ENCODE data around the gene PTPRN2. TPM values are rescaled to one million over a fixed set of nuclear protein-coding genes. Genes with fewer than 3 reads are reported as not detected.
"Not testable (repeated sequence)": the region's sequence is repeated elsewhere in the genome, so short reads cannot be mapped to it uniquely, and the experiment has no call there.

The PTPRN2 gene
- total RNA-seq, 1 experiment from 2014 or later, result not detected

DNA sequence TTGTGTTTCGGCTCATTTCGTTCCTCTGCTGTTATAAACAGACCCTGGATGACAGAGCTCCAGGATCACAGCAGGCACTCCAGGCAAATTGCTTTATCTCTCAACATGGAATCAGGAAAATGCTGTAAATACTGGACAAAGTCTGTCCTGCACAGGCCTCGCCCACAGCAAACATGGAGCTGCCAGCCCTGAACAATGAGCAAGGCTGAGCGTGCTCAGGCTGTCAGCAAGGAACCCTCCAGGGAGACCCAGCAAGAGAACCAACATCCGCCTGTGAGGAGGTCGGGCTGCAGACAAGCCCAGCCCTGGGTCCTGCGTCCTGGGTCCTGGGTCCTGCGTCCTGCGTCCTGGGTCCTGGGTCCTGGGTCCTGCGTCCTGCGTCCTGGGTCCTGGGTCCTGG lies 180.8 kb downstream of the PTPRN2 start:
- TF ChIP-seq EZH2 (IDR thresholded peaks at IDR 0.05; ENCODE audit: low read depth), result no peak
- TF ChIP-seq, protein P1, sequence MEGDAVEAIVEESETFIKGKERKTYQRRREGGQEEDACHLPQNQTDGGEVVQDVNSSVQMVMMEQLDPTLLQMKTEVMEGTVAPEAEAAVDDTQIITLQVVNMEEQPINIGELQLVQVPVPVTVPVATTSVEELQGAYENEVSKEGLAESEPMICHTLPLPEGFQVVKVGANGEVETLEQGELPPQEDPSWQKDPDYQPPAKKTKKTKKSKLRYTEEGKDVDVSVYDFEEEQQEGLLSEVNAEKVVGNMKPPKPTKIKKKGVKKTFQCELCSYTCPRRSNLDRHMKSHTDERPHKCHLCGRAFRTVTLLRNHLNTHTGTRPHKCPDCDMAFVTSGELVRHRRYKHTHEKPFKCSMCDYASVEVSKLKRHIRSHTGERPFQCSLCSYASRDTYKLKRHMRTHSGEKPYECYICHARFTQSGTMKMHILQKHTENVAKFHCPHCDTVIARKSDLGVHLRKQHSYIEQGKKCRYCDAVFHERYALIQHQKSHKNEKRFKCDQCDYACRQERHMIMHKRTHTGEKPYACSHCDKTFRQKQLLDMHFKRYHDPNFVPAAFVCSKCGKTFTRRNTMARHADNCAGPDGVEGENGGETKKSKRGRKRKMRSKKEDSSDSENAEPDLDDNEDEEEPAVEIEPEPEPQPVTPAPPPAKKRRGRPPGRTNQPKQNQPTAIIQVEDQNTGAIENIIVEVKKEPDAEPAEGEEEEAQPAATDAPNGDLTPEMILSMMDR (conservative IDR thresholded peaks at IDR 0.05), result no peak
- POLR2A ChIA-PET (ENCODE audit: unreplicated experiment), result no interaction called here
- Histone ChIP-seq H4K20me1 (ENCODE audit: insufficient read depth) (no peaks in the 10 kb centered on the region), H3K27ac (no peak overlapping the region), H3K4me2 (no peak overlapping the region), H3K36me3 (ENCODE audit: low read depth) (no peaks in the 10 kb centered on the region), H3K27me3 (ENCODE audit: insufficient read depth, low read depth) (peaks cover 85% of the 10 kb centered on the region), H3F3A (ENCODE audit: insufficient read depth, low read depth) (no peaks in the 10 kb centered on the region), H3K79me2 (ENCODE audit: low read depth) (no peaks in the 10 kb centered on the region), H2AFZ (no peak overlapping the region), H3K9me3 (ENCODE audit: insufficient read depth, low read depth) (no peaks in the 10 kb centered on the region), H3K4me1 (replicated peaks; ENCODE audit: insufficient read depth) (no peaks in the 10 kb centered on the region), H3K4me3 (no peak overlapping the region), H3K9me2 (ENCODE audit: insufficient read depth) (no peaks in the 10 kb centered on the region)
- no peak for DNase-seq
- CTCF ChIA-PET, result no interaction called here
- BruUV-seq (replicated peaks), result no TSS peak
- intact Hi-C loops (cut with micrococcal nuclease; ENCODE audit: unreplicated experiment), result loop anchor here (5.0 kb wide), 1 partner anchor 350 kb away; no protein-coding TSS in a partner anchor

DNA sequence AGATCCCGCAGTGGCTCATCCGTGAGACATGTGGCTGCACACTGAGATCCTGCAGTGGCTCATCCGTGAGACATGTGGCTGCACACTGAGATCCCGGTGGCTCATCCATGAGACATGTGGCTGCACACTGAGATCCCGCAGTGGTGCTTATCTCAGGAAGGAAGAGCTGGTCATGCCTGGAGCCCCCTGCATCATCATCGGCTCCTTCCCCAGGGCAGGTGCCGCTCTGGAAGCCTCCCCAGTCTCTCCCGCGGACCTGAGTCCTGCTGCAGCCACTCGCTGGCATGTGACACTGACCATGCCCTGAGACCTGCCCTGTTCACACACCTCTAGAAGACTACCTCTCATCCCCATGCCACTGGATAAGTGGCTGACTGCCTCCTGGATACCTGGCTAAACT lies 181.3 kb downstream of the PTPRN2 start:
- no peaks in the 10 kb centered on the region for H3K9me3 ChIP-seq (ENCODE audit: insufficient read depth, low read depth)
- no peaks in the 10 kb centered on the region for H3K9me2 ChIP-seq (ENCODE audit: insufficient read depth)
- no peak overlapping the region for H3K4me2 ChIP-seq
- intact Hi-C loops (cut with micrococcal nuclease; ENCODE audit: unreplicated experiment), result loop anchor here (5.0 kb wide), 1 partner anchor 349 kb away; no protein-coding TSS in a partner anchor
- ChIA-PET CTCF (no interaction called here), POLR2A (ENCODE audit: unreplicated experiment) (no interaction called here)
- no peaks in the 10 kb centered on the region for H3F3A ChIP-seq (ENCODE audit: insufficient read depth, low read depth)
- no TSS peak for BruUV-seq (replicated peaks)
- H4K20me1 ChIP-seq (ENCODE audit: insufficient read depth), result no peaks in the 10 kb centered on the region
- H2AFZ ChIP-seq, result no peak overlapping the region
- H3K4me3 ChIP-seq, result no peak overlapping the region
- H3K36me3 ChIP-seq (ENCODE audit: low read depth), result no peaks in the 10 kb centered on the region
- H3K4me1 ChIP-seq (replicated peaks; ENCODE audit: insufficient read depth), result no peaks in the 10 kb centered on the region
- H3K79me2 ChIP-seq (ENCODE audit: low read depth), result no peaks in the 10 kb centered on the region
- H3K27me3 ChIP-seq (ENCODE audit: insufficient read depth, low read depth), result peaks cover 85% of the 10 kb centered on the region
- TF ChIP-seq, protein P1 (conservative IDR thresholded peaks at IDR 0.05), result no peak
- no peak for TF ChIP-seq EZH2 (IDR thresholded peaks at IDR 0.05; ENCODE audit: low read depth)
- no peak overlapping the region for H3K27ac ChIP-seq
- DNase-seq, result no peak

DNA sequence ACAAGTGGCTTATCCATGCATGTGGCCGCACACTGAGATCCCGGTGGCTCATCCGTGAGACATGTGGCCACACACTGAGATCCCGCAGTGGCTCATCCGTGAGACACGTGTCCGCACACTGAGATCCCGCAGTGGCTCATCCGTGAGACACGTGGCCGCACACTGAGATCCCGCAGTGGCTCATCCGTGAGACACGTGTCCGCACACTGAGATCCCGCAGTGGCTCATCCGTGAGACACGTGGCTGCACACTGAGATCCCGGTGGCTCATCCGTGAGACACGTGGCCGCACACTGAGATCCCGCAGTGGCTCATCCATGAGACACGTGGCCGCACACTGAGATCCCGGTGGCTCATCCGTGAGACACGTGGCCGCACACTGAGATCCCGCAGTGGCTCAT lies 181.9 kb downstream of the PTPRN2 start:
- BruUV-seq (replicated peaks), result not testable (repeated sequence)

DNA sequence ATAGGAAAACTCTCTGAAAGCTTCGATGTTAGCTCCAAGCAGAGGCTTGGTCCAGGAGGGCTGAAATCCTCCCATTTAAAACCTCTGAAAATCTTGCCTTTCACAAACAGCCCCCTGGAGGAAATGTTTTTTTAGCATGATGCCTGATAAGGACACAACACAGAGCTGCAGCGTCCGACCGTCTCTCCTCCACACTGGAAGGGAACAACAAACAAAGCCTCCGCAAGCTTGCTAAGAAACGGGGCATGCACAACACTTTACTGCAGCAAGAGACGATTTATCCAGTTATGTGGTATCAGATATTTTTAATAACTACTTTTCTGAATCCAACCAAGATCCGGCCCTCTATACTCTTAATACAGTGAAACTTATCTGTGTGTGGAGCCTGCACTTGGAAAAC lies 182.3 kb downstream of the PTPRN2 start:
- H4K20me1 ChIP-seq (ENCODE audit: insufficient read depth), result no peaks in the 10 kb centered on the region
- no peaks in the 10 kb centered on the region for H3K4me1 ChIP-seq (replicated peaks; ENCODE audit: insufficient read depth)
- H3K27ac ChIP-seq, result no peak overlapping the region
- H3K9me2 ChIP-seq (ENCODE audit: insufficient read depth), result no peaks in the 10 kb centered on the region
- H3F3A ChIP-seq (ENCODE audit: insufficient read depth, low read depth), result no peaks in the 10 kb centered on the region
- H3K4me2 ChIP-seq, result no peak overlapping the region
- no peaks in the 10 kb centered on the region for H3K79me2 ChIP-seq (ENCODE audit: low read depth)
- DNase-seq, result no peak
- no TSS peak for BruUV-seq (replicated peaks)
- intact Hi-C loops (cut with micrococcal nuclease; ENCODE audit: unreplicated experiment), result loop anchor here (5.0 kb wide), 1 partner anchor 348 kb away; no protein-coding TSS in a partner anchor
- no peak overlapping the region for H2AFZ ChIP-seq
- H3K27me3 ChIP-seq (ENCODE audit: insufficient read depth, low read depth), result peaks cover 85% of the 10 kb centered on the region
- H3K36me3 ChIP-seq (ENCODE audit: low read depth), result no peaks in the 10 kb centered on the region
- ChIA-PET POLR2A (ENCODE audit: unreplicated experiment) (no interaction called here), CTCF (no interaction called here)
- TF ChIP-seq, protein P1 (conservative IDR thresholded peaks at IDR 0.05), result no peak
- no peak; the same call in 1 of the 2 replicates for TF ChIP-seq EZH2 (IDR thresholded peaks at IDR 0.05; ENCODE audit: low read depth)
- H3K9me3 ChIP-seq (ENCODE audit: insufficient read depth, low read depth), result no peaks in the 10 kb centered on the region
- no peak overlapping the region for H3K4me3 ChIP-seq

More for the DNA sequence above, 181.9 kb downstream of the PTPRN2 start:
- H3K4me1 ChIP-seq (replicated peaks; ENCODE audit: insufficient read depth); H3K4me2 ChIP-seq; H3K9me2 ChIP-seq (ENCODE audit: insufficient read depth); H3K4me3 ChIP-seq; H2AFZ ChIP-seq; H3K36me3 ChIP-seq (ENCODE audit: low read depth); H4K20me1 ChIP-seq (ENCODE audit: insufficient read depth); H3K27ac ChIP-seq; H3K9me3 ChIP-seq (ENCODE audit: insufficient read depth, low read depth); CTCF ChIA-PET; DNase-seq; H3K79me2 ChIP-seq (ENCODE audit: low read depth); POLR2A ChIA-PET (ENCODE audit: unreplicated experiment); H3F3A ChIP-seq (ENCODE audit: insufficient read depth, low read depth): not testable (repeated sequence)
- H3K27me3 ChIP-seq (ENCODE audit: insufficient read depth, low read depth), result peaks cover 85% of the 10 kb centered on the region
- intact Hi-C loops (cut with micrococcal nuclease; ENCODE audit: unreplicated experiment), result loop anchor here (5.0 kb wide), 1 partner anchor 348 kb away; no protein-coding TSS in a partner anchor

All from PC-9 (cell line).